NCI-H1417 treated with DMSO at 0.1 percent for 48 hours (cell line): ENCODE results near the gene DNASE2B.

Experiments
- DNase-seq: peaks from one replicate; lab custom pipeline; 2025; lab: John Stamatoyannopoulos, UW

Gene DNASE2B

GRCh38 chr1:84452436-84452835, 54.2 kb downstream of the DNASE2B start:
- no peak for DNase-seq

GRCh38 chr1:84462118-84462517, 63.8 kb downstream of the DNASE2B start:
- DNase-seq: no peak
